Nephron (organoid): ENCODE measurements around the gene THSD4.

Experiments
- H3K27ac Mint-ChIP-seq, 3 experiments: 2 replicates each; pipeline ENCODE4 v1.8.0; 2020; ENCODE audit warnings: mixed read lengths in 3 of 3, mild to moderate bottlenecking in 2 of 3, moderate library complexity in 1 of 3
- H3K27me3 Mint-ChIP-seq: 2 replicates; pipeline ENCODE4 v1.8.0; 2021; ENCODE audit warnings: low read depth, mild to moderate bottlenecking, moderate library complexity, mixed read lengths
- H3K36me3 Mint-ChIP-seq: 2 replicates; pipeline ENCODE4 v1.8.0; 2020; ENCODE audit warnings: low read depth, mixed read lengths
- H3K4me1 Mint-ChIP-seq: 2 replicates; pipeline ENCODE4 v1.8.0; 2020; ENCODE audit warnings: mixed read lengths
- H3K4me3 Mint-ChIP-seq, 3 experiments: 2 replicates each; pipeline ENCODE4 v1.8.0; 2020; ENCODE audit warnings: mild to moderate bottlenecking in 3 of 3, mixed read lengths in 3 of 3, moderate library complexity in 2 of 3
- H3K9me3 Mint-ChIP-seq: 2 replicates; pipeline ENCODE4 v1.8.0; 2020; ENCODE audit warnings: mixed read lengths
- CTCF ChIP-seq, 3 experiments: fragments of 200-600 bp; sonication (generic); IDR thresholded peaks; one replicate each; pipeline ENCODE4 v1.5.0; 2021; ENCODE audit warnings: antibody characterized with exemption in 3 of 3; ENCODE audit not compliant: unreplicated experiment in 3 of 3

THSD4 gene

GRCh38 chr15:71643918-71644317 is 528.6 kb downstream of the THSD4 start:
- H3K4me1 Mint-ChIP-seq = peaks cover 15% of the 10 kb centered on the region
- peaks cover 4% of the 10 kb centered on the region for H3K27me3 Mint-ChIP-seq

DNA sequence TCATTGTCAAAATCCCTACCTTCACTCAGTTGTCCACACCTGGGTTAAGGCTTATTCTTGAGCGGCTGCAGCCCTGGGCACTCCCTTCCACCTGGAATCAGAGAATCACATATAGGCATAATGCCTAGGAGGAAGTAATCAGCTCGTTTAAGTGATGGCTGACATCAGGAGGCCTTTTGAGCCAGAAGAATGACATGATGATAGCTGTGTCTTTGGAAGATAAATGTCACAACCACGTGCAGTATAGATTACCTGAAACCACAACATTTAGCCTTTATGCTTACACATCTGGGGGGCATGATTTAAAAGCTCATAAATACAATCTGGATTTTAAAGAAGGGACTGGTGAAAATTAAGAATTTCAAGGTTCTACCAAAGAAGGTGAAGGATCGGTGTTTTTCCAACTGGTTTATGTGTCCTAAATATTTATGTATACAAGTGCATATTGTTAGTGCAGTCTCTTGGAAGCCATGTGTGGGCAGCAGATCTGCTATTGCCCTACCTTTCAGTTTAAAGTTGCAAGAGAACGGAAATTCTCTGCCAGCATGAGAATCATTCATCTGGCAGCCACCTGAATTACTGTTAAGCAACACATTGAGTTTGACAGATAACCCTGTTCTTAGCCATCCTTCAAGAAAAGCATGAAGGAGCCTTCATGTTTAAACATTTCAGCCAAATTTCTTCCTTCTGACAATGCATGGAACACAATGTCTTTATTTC is 531.7 kb downstream of the THSD4 start:
- peaks cover under 1% of the 10 kb centered on the region for H3K9me3 Mint-ChIP-seq
- H3K27me3 Mint-ChIP-seq = peaks cover 10% of the 10 kb centered on the region
- no peak for TF ChIP-seq CTCF (IDR thresholded peaks at IDR 0.05; ENCODE audit: unreplicated experiment in 3 of 3)
- peaks cover 1% of the 10 kb centered on the region for H3K36me3 Mint-ChIP-seq
- no peak overlapping the region for H3K27ac Mint-ChIP-seq
- peaks cover 11% of the 10 kb centered on the region for H3K4me1 Mint-ChIP-seq
- no peak overlapping the region for H3K4me3 Mint-ChIP-seq

More at GRCh38 chr15:71643918-71644317, 528.6 kb downstream of the THSD4 start:
- peak overlapping the region in 2 of 3 experiments; percentile 30 to 31 for H3K27ac Mint-ChIP-seq
- no peak for TF ChIP-seq CTCF (IDR thresholded peaks at IDR 0.05; ENCODE audit: unreplicated experiment in 3 of 3)
- peaks cover 3% of the 10 kb centered on the region for H3K9me3 Mint-ChIP-seq
- H3K36me3 Mint-ChIP-seq = peaks cover 4% of the 10 kb centered on the region
- H3K4me3 Mint-ChIP-seq = no peak overlapping the region

DNA sequence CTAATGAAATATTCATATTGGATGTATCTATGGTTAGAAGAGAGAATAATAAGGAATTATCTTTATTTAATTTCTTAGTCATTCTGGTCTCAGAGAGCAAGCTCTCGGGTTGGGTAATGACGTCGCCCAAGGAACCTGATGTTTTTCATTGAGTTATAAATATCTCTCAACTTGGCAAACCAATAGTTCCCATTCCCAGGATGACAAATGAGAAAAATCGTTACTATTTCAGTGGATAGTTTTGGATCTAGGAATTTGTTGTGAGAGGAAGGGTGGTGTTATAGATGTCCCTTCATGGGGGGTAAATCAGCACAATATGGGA is 532.2 kb downstream of the THSD4 start:
- no peak overlapping the region for H3K27ac Mint-ChIP-seq
- H3K36me3 Mint-ChIP-seq = no peaks in the 10 kb centered on the region
- peaks cover 11% of the 10 kb centered on the region for H3K4me1 Mint-ChIP-seq
- H3K4me3 Mint-ChIP-seq = no peak overlapping the region
- TF ChIP-seq CTCF (IDR thresholded peaks at IDR 0.05; ENCODE audit: unreplicated experiment in 3 of 3) = no peak
- H3K27me3 Mint-ChIP-seq = peaks cover 10% of the 10 kb centered on the region
- H3K9me3 Mint-ChIP-seq = no peaks in the 10 kb centered on the region

DNA sequence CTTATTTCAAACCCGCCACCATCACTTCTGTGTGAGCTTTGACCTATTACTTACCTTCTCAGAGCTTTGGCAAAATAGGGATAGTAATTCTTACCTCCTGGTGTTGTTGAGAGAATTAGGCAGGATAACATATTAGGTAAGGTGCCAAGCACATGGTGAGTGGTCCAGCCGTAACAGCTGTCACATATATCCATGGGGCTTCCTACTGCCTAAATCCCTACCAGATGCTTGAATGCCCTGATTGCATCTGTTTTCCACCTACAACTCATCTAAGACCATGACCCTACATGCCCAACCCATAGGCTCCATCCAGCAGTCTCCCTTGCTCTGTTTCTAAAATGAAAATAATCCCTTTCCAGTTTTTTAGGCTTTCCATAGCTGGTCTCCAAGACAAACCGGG is 532.8 kb downstream of the THSD4 start:
- Mint-ChIP-seq H3K27me3 (peaks cover 10% of the 10 kb centered on the region), H3K4me1 (peaks cover 11% of the 10 kb centered on the region), H3K9me3 (no peaks in the 10 kb centered on the region), H3K4me3 (no peak overlapping the region), H3K27ac (no peak overlapping the region), H3K36me3 (no peaks in the 10 kb centered on the region)
- TF ChIP-seq CTCF (IDR thresholded peaks at IDR 0.05; ENCODE audit: unreplicated experiment in 3 of 3) = no peak

DNA sequence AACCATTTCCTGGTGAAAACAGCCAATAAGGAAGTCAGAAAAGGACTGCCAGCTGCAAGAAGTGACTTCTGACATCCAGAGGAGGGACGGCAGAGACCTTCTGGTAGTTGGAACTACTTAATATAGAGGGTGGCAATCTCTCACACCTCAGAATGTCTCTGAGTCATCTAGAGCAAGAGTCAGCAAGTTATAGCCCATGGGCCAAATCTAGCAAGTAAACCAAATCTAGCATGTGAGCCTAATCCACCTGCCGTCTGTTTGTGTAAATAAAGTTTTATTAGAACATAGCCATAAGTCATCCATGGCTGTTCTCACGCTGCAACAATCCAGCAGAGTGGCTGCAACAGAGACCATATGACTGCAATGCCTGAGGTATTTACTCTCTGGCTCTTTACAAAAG is 534.6 kb downstream of the THSD4 start:
- Mint-ChIP-seq H3K36me3 (no peaks in the 10 kb centered on the region), H3K4me3 (no peak overlapping the region), H3K27ac (no peak overlapping the region), H3K4me1 (peaks cover 6% of the 10 kb centered on the region), H3K9me3 (no peaks in the 10 kb centered on the region), H3K27me3 (peaks cover 10% of the 10 kb centered on the region)
- TF ChIP-seq CTCF (IDR thresholded peaks at IDR 0.05; ENCODE audit: unreplicated experiment in 3 of 3) = no peak

DNA sequence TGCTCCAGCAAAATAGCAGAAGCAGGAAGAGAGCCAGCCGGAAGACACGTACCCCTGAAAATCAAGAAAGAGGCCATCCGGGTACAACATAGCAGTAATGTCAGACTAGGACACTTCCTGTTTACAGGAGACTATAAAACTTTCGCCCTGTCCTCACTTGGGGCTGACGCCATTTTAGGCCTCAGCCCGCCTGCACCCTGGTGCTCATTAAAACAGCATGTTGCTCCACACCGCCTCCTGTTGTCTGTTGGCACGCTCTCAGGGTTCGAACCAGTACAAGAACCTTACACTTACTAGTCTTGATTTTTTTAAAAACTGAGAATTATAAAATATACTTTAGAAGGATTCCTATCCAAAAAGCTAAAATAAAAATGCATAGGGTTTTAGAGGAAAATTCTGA is 535.3 kb downstream of the THSD4 start:
- peaks cover 10% of the 10 kb centered on the region for H3K27me3 Mint-ChIP-seq
- H3K9me3 Mint-ChIP-seq = no peaks in the 10 kb centered on the region
- H3K4me3 Mint-ChIP-seq = no peak overlapping the region
- H3K36me3 Mint-ChIP-seq = no peaks in the 10 kb centered on the region
- peaks cover 6% of the 10 kb centered on the region for H3K4me1 Mint-ChIP-seq
- TF ChIP-seq CTCF (IDR thresholded peaks at IDR 0.05; ENCODE audit: unreplicated experiment in 3 of 3) = no peak
- H3K27ac Mint-ChIP-seq = no peak overlapping the region
